ENCODE data around the gene C17orf107. TPM values are rescaled to one million over a fixed set of nuclear protein-coding genes. Genes with fewer than 3 reads are reported as not detected.

The C17orf107 gene
- total and polyA plus RNA-seq, 2 experiments from 2014 or later = 8.8 to 9.1 TPM

DNA sequence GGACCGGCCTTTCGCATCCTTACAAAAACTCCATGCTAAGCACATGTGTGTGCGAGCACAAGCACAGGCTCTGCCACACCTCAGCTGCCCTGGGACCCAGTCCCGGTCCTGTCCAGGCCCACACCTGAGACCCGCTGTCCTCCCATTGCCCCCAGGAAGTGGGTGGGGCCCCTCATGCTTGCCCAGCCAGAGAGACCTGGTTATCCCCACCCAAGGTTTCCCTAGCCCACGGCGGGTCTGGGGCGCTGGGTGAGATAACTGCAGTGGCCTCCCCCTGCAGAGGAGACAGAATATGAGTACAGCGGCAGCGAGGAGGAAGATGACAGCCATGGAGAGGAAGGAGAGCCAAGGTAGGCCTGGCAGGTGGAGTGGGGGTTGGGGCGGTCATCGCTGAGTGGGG is 12.5 kb upstream of the C17orf107 start:
- no peaks in the 10 kb centered on the region for H3K36me3 ChIP-seq (replicated peaks; ENCODE audit: insufficient read depth, low read depth)
- WGBS (ENCODE audit: low lambda C conversion rate, missing lambda C conversion rate) = 98% methylated on average over 11 of the region's 12 CpGs
- TF ChIP-seq, protein P1, sequence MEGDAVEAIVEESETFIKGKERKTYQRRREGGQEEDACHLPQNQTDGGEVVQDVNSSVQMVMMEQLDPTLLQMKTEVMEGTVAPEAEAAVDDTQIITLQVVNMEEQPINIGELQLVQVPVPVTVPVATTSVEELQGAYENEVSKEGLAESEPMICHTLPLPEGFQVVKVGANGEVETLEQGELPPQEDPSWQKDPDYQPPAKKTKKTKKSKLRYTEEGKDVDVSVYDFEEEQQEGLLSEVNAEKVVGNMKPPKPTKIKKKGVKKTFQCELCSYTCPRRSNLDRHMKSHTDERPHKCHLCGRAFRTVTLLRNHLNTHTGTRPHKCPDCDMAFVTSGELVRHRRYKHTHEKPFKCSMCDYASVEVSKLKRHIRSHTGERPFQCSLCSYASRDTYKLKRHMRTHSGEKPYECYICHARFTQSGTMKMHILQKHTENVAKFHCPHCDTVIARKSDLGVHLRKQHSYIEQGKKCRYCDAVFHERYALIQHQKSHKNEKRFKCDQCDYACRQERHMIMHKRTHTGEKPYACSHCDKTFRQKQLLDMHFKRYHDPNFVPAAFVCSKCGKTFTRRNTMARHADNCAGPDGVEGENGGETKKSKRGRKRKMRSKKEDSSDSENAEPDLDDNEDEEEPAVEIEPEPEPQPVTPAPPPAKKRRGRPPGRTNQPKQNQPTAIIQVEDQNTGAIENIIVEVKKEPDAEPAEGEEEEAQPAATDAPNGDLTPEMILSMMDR (IDR thresholded peaks at IDR 0.05; ENCODE audit: poor library complexity) = no peak
- no peak for TF ChIP-seq EZH2phosphoT487 (IDR thresholded peaks at IDR 0.05; ENCODE audit: low read depth, severe bottlenecking, unreplicated experiment)

DNA sequence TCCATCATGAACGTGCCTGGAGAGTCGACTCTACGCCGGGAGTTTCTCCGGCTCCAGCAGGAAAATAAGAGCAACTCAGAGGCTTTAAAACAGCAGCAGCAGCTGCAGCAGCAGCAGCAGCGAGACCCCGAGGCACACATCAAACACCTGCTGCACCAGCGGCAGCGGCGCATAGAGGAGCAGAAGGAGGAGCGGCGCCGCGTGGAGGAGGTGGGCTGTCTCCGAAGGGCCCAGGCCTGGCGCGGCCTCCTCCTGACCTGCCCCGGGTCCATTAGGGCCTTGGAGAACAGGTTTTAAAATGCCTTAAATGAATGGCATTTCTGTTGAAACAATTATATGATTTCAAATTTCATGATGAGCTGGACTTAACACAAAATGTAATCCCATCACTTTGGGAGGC is 11.8 kb upstream of the C17orf107 start:
- Histone ChIP-seq H3K36me3 (replicated peaks; ENCODE audit: insufficient read depth, low read depth) (no peaks in the 10 kb centered on the region), H3K4me1 (ENCODE audit: insufficient read depth) (no peaks in the 10 kb centered on the region), H3K79me2 (no peaks in the 10 kb centered on the region), H3K27ac (no peak overlapping the region), H3K27me3 (no peaks in the 10 kb centered on the region), H3K9me3 (ENCODE audit: low read depth) (no peaks in the 10 kb centered on the region), H2AFZ (no peak overlapping the region), H3K9me2 (replicated peaks; ENCODE audit: insufficient read depth) (no peaks in the 10 kb centered on the region), H3K4me2 (no peak overlapping the region), H3K4me3 (no peak overlapping the region), H4K20me1 (ENCODE audit: insufficient read depth, poor library complexity, severe bottlenecking) (no peaks in the 10 kb centered on the region)
- no peak for TF ChIP-seq EZH2 (IDR thresholded peaks at IDR 0.05; ENCODE audit: borderline replicate concordance)
- DNase-seq (ENCODE audit: low spot score) = no peak
- 96% methylated on average over 18 of the region's 18 CpGs for WGBS (ENCODE audit: low lambda C conversion rate, missing lambda C conversion rate)

More for the DNA sequence above, 12.5 kb upstream of the C17orf107 start:
- Histone ChIP-seq H2AFZ (no peak overlapping the region), H3K27ac (no peak overlapping the region), H3K4me1 (ENCODE audit: insufficient read depth) (no peaks in the 10 kb centered on the region), H3K27me3 (no peaks in the 10 kb centered on the region), H3K9me3 (ENCODE audit: low read depth) (no peaks in the 10 kb centered on the region), H3K4me3 (no peak overlapping the region), H3K4me2 (no peak overlapping the region), H4K20me1 (ENCODE audit: insufficient read depth, poor library complexity, severe bottlenecking) (peaks cover 4% of the 10 kb centered on the region), H3K79me2 (no peaks in the 10 kb centered on the region), H3K9me2 (replicated peaks; ENCODE audit: insufficient read depth) (no peaks in the 10 kb centered on the region)
- no peak for DNase-seq (ENCODE audit: low spot score)

DNA sequence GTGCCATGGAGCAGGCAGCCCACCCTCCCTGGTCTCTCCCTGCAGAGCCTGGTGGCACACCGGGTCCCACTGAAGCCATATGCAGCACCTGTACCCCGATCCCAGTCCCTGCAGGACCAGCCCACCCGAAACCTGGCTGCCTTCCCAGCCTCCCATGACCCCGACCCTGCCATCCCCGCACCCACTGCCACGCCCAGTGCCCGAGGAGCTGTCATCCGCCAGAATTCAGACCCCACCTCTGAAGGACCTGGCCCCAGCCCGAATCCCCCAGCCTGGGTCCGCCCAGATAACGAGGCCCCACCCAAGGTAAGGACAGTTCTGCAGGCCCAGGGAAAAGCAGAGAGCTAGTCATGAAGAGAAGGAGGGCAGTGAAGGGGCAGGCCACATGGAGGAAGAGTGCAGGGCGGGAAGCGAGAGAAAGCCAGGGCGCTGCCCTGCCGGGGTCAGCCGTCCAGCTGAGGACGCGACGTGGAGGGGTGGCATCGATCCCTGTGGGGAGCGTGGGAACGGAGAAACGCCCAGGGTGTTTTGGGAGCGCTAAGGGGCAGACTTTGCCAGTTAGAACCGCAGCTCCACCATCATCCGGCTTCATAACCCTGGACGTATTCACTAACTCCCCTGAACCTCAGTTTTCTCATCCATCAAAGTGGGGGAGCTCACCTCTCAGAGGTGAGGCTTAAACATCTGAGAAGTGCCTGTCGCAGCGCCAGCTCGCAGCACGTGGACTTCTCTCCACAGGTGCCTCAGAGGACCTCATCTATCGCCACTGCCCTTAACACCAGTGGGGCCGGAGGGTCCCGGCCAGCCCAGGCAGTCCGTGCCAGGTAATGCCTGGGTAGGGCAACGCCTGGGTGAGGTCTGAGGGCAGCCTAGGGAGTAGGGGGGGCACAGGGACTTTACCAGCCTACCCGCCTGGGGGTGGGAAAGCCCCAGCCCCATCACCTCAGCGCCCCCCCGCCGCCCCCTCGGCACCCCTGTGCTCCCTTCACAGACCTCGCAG is 7.6 kb upstream of the C17orf107 start:
- TF ChIP-seq, protein P1 (IDR thresholded peaks at IDR 0.05; ENCODE audit: poor library complexity) = no peak
- no peak for TF ChIP-seq EZH2 (IDR thresholded peaks at IDR 0.05; ENCODE audit: borderline replicate concordance)
- TF ChIP-seq EZH2phosphoT487 (IDR thresholded peaks at IDR 0.05; ENCODE audit: low read depth, severe bottlenecking, unreplicated experiment) = no peak
- H3K4me3 ChIP-seq = no peak overlapping the region
- no peaks in the 10 kb centered on the region for H3K9me2 ChIP-seq (replicated peaks; ENCODE audit: insufficient read depth)
- no peak overlapping the region for H3K27ac ChIP-seq
- H3K4me1 ChIP-seq (ENCODE audit: insufficient read depth) = no peaks in the 10 kb centered on the region
- no peaks in the 10 kb centered on the region for H3K27me3 ChIP-seq
- H3K9me3 ChIP-seq (ENCODE audit: low read depth) = no peaks in the 10 kb centered on the region
- no peak overlapping the region for H3K4me2 ChIP-seq
- no peak for DNase-seq (ENCODE audit: low spot score)
- WGBS (ENCODE audit: low lambda C conversion rate, missing lambda C conversion rate) = 96% methylated on average over 35 of the region's 42 CpGs
- no peaks in the 10 kb centered on the region for H3K36me3 ChIP-seq (replicated peaks; ENCODE audit: insufficient read depth, low read depth)
- H4K20me1 ChIP-seq (ENCODE audit: insufficient read depth, poor library complexity, severe bottlenecking) = no peaks in the 10 kb centered on the region
- H3K79me2 ChIP-seq = no peaks in the 10 kb centered on the region
- no peak overlapping the region for H2AFZ ChIP-seq

DNA sequence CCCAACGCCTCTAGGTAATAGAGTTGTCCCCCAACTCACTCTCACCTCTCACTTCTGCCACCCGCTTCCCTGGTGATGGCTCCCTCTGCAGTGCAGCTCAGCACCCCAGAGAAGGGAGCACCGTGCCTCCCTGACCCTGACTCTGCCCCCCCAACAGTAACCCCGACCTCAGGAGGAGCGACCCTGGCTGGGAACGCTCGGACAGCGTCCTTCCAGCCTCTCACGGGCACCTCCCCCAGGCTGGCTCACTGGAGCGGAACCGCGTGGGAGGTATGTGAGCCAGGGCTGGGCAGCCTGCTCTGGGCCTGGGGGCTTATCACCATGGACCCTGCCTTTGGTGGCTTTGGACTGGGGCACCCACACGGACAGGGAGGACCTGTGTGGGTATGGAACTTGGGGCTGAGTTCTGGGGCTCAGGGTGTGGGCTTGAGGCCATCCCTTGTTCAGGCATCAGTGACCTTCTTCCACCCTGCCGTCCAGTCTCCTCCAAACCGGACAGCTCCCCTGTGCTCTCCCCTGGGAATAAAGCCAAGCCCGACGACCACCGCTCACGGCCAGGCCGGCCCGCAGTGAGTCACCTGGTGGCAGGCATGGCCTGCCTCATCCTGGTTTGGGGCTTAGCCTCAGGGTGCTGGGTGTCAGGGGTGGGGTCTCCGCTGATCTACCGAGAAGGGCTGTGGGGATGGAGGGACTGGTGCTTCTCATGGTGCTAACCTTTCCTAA is 6.7 kb upstream of the C17orf107 start:
- Histone ChIP-seq H3K79me2 (no peaks in the 10 kb centered on the region), H3K27me3 (no peaks in the 10 kb centered on the region), H3K4me2 (no peak overlapping the region), H3K9me3 (ENCODE audit: low read depth) (no peaks in the 10 kb centered on the region), H3K27ac (no peak overlapping the region), H4K20me1 (ENCODE audit: insufficient read depth, poor library complexity, severe bottlenecking) (no peaks in the 10 kb centered on the region), H3K9me2 (replicated peaks; ENCODE audit: insufficient read depth) (no peaks in the 10 kb centered on the region), H3K4me1 (ENCODE audit: insufficient read depth) (no peaks in the 10 kb centered on the region), H3K36me3 (replicated peaks; ENCODE audit: insufficient read depth, low read depth) (no peaks in the 10 kb centered on the region), H3K4me3 (no peak overlapping the region), H2AFZ (no peak overlapping the region)
- TF ChIP-seq EZH2 (IDR thresholded peaks at IDR 0.05; ENCODE audit: borderline replicate concordance) (no peak), EZH2phosphoT487 (IDR thresholded peaks at IDR 0.05; ENCODE audit: low read depth, severe bottlenecking, unreplicated experiment) (no peak)
- TF ChIP-seq, protein P1 (IDR thresholded peaks at IDR 0.05; ENCODE audit: poor library complexity) = no peak
- 94% methylated on average over 20 of the region's 23 CpGs for WGBS (ENCODE audit: low lambda C conversion rate, missing lambda C conversion rate)
- DNase-seq (ENCODE audit: low spot score) = no peak

Data from hepatocyte (in vitro differentiated cells).